Left ventricle myocardium inferior (tissue), 1 donor: ENCODE results near the gene MVK. TPM values are rescaled to one million over a fixed set of nuclear protein-coding genes. Genes with fewer than 3 reads are reported as not detected.

Experiments
- DNase-seq: peaks from one replicate; pipeline ENCODE4 v3.0.0-alpha.2; 2020
- H3K27ac ChIP-seq: fragments of 200-600 bp; replicated peaks from 2 replicates; pipeline ENCODE4 v1.8.0; 2021
- H3K27me3 ChIP-seq: fragments of 200-600 bp; 2 replicates; pipeline ENCODE4 v1.8.0; 2021; ENCODE audit warnings: low read depth
- H3K36me3 ChIP-seq: fragments of 200-600 bp; 2 replicates; pipeline ENCODE4 v1.8.0; 2021
- H3K4me1 ChIP-seq: fragments of 200-600 bp; 2 replicates; pipeline ENCODE4 v1.8.0; 2021
- H3K4me3 ChIP-seq: fragments of 200-600 bp; 2 replicates; pipeline ENCODE4 v1.8.0; 2021; ENCODE audit warnings: mild to moderate bottlenecking, moderate library complexity
- H3K9me3 ChIP-seq: fragments of 200-600 bp; replicated peaks from 2 replicates; pipeline ENCODE4 v1.8.0; 2021
- intact Hi-C: fragments of 100-400 bp; cut with micrococcal nuclease; formaldehyde crosslinking; loops from one replicate; pipeline ENCODE4 v1.11.0; 2022
- total RNA-seq: library from RNA; stranded (reverse); fragmentation: NEBNext Ultra II Directional; extraction: Animal tissue kit (Norgen Biotek cat#: 25700); gene quantifications from one replicate; pipeline ENCODE4 v1.2.1, GENCODE V29; 2021
- TF ChIP-seq, protein P1 (sequence below): fragments of 200-600 bp; IDR thresholded peaks from 2 replicates; pipeline ENCODE4 v1.8.0; 2021; ENCODE audit warnings: antibody characterized with exemption, mild to moderate bottlenecking, borderline replicate concordance
- donor health status: DM: no; HTN: yes; CAD: no; lungs with severe emphysema.

The MVK gene
- total RNA-seq, 1 donor from 2014 or later = 8.4 TPM

DNA sequence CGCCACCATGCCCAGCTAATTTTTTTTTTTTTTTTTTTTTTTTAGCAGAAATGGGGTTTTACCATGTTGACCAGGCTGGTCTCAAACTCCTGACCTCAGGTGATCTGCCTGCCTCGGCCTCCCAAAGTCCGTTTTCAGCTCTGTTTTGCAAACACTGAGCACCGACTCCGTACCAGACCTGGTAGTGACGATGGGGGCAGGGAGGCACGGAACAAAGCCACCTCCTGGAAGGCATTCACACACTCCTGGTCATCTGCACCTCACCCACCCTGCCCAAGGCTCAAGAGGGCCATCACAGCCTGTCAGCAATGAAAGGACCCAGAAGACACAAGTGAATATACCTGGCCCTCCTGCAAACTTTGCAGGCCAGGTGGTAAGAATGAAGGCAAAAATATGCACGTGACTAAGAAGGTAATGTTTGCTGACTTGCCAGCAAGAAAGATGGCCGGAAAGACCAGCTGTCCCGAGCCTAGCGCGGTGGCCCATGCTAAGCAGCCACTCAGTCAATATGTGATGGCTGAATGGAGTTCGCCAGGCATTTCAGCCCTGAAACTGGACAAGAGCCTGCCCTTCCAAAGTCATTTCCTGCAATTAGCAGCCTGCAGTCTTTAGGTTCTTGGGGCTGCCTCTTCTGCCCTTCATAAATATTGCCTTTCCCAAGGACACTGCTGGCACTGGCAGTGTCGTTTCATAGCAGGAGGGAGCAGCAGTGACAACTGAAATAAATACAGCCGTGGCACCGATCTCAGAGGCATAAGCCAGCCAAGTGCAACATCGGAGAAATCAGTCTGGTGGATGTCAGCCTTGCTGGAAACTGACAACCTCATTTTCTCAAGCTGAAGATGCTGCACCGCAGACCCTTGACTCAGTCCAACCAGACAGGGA, 17.9 kb upstream of the MVK start:
- H3K27ac ChIP-seq = no peak overlapping the region
- DNase-seq = no peak
- H3K27me3 ChIP-seq = peaks cover 8% of the 10 kb centered on the region
- H3K4me3 ChIP-seq = no peak overlapping the region
- H3K36me3 ChIP-seq = peaks cover 13% of the 10 kb centered on the region
- no peaks in the 10 kb centered on the region for H3K9me3 ChIP-seq
- intact Hi-C loops = no loop called here
- TF ChIP-seq, protein P1, sequence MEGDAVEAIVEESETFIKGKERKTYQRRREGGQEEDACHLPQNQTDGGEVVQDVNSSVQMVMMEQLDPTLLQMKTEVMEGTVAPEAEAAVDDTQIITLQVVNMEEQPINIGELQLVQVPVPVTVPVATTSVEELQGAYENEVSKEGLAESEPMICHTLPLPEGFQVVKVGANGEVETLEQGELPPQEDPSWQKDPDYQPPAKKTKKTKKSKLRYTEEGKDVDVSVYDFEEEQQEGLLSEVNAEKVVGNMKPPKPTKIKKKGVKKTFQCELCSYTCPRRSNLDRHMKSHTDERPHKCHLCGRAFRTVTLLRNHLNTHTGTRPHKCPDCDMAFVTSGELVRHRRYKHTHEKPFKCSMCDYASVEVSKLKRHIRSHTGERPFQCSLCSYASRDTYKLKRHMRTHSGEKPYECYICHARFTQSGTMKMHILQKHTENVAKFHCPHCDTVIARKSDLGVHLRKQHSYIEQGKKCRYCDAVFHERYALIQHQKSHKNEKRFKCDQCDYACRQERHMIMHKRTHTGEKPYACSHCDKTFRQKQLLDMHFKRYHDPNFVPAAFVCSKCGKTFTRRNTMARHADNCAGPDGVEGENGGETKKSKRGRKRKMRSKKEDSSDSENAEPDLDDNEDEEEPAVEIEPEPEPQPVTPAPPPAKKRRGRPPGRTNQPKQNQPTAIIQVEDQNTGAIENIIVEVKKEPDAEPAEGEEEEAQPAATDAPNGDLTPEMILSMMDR = no peak
- H3K4me1 ChIP-seq = no peaks in the 10 kb centered on the region

DNA sequence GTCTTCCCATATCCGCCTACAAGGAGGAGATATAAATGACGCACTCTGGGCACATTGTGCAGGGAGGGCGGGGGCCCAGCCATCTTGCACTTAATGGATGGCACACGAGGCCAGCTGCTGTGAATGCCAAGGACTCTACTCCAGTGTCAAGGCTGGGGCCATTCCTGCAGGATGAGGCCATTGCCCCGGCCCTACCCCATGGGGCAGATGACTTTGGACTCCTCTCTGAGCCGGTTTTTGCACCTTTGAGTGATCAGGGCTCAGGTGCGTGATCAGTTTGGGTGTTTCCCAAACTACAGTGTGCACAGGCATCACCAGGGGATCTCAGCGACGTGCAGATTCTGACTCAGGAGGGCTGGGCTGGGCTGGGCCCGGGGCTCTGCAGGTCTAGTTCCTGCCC, 16.4 kb upstream of the MVK start:
- H3K36me3 ChIP-seq = peaks cover 23% of the 10 kb centered on the region
- no peaks in the 10 kb centered on the region for H3K9me3 ChIP-seq
- DNase-seq = no peak

DNA sequence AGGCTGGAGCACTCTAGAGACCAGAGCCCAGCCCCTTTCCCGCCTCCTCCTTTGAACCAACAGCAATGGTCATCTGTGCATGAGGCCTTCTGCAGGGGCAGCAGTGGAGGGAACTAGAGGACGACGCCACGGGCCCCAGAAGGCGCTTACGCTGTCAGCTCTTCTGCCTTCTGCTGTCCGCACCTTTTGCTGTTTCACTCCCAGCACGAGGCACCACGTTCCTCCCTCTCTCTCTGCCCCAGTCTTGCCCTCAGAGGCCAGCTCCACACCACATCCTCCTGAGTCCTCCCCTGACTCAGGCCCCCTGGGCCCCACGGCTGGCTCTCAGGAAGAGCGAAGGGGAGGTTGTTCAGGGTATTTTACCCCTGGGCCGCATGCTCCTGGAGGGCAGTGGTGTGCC, 15.8 kb upstream of the MVK start:
- Histone ChIP-seq H3K9me3 (no peaks in the 10 kb centered on the region), H3K27me3 (peaks cover 3% of the 10 kb centered on the region), H3K27ac (no peak overlapping the region), H3K36me3 (peaks cover 29% of the 10 kb centered on the region), H3K4me1 (peaks cover under 1% of the 10 kb centered on the region), H3K4me3 (no peak overlapping the region)
- TF ChIP-seq, protein P1 = no peak
- DNase-seq = no peak
- intact Hi-C loops = no loop called here

More for the DNA sequence above, 16.4 kb upstream of the MVK start:
- Histone ChIP-seq H3K27me3 (peaks cover 8% of the 10 kb centered on the region), H3K4me3 (no peak overlapping the region), H3K4me1 (no peaks in the 10 kb centered on the region), H3K27ac (no peak overlapping the region)
- intact Hi-C loops = no loop called here
- TF ChIP-seq, protein P1 = no peak

DNA sequence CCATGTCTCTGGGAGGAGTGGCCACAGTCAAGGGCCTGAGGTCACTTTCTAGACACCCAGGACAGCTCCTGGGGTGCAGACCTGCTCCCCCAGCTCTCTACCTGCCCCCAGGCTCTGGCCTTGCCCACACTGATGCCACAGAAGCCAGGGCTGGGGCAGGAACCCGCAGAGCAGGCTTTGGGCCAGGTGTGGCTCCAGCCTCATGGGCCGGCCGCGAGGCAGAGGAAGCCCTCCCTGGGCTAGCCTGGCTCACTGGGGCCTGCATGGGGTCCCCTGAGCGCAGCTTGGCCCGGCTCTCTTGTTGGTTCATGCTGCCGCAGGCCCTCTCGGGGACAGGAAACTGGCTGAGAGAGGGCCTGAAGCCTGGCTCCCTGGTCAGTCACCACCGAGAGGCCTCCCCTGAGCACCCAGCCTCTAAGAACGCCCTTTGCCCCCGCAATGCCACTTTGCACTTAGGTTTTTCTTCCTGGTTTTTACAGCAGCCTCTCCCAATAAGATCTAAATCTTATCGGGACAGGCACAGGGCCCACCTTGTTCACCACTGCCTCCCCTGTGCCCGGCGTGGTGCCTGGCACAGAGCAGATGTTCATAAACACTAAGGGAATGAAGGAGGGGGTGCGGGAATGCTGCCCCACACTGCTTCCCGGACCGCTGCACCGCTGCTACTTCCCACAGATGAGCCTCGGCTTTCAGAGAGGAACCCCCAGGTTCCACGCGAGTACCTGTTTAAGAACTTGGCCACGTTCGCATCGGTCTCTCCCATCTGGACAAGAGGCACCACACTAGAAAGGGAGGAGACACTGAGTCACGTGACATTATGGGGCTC, 15.0 kb upstream of the MVK start:
- H3K27me3 ChIP-seq = no peaks in the 10 kb centered on the region
- H3K4me1 ChIP-seq = peaks cover 8% of the 10 kb centered on the region
- TF ChIP-seq, protein P1 = no peak
- H3K4me3 ChIP-seq = no peak overlapping the region
- H3K36me3 ChIP-seq = peaks cover 30% of the 10 kb centered on the region
- H3K27ac ChIP-seq = no peak overlapping the region
- no peak for DNase-seq
- intact Hi-C loops = no loop called here
- H3K9me3 ChIP-seq = no peaks in the 10 kb centered on the region

DNA sequence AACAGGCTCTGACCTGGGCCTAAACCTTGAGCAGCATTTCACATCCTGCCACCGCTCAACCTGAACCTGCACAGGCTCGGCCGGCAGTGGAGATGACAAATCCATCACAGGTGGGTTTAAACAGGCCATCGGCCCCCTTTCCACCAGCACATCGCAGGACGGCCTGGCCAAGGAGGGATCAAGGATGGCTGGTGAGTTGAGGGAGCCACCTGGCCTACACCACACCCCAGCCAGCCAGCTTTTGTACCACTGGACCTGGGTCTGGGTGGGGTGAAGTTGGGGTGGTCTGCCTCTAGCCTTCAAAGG, 14.4 kb upstream of the MVK start:
- H3K27ac ChIP-seq = no peak overlapping the region
- H3K27me3 ChIP-seq = no peaks in the 10 kb centered on the region
- H3K9me3 ChIP-seq = no peaks in the 10 kb centered on the region
- intact Hi-C loops = no loop called here
- peaks cover 33% of the 10 kb centered on the region for H3K36me3 ChIP-seq
- peaks cover 14% of the 10 kb centered on the region for H3K4me1 ChIP-seq
- H3K4me3 ChIP-seq = no peak overlapping the region
- TF ChIP-seq, protein P1 = no peak
- no peak for DNase-seq
